HG03565 (cell line): ENCODE measurements around the gene RXRA.
"Not testable (repeated sequence)": the region's sequence is repeated elsewhere in the genome, so short reads cannot be mapped to it uniquely, and the experiment has no call there.

Experiments used
- ATAC-seq: cut with Tn5 transposase; IDR thresholded peaks from one replicate; pipeline ENCODE4 v1.9.1; 2021; ENCODE audit warnings: mild to moderate bottlenecking, moderate library complexity; ENCODE audit not compliant: unreplicated experiment

RXRA gene

DNA sequence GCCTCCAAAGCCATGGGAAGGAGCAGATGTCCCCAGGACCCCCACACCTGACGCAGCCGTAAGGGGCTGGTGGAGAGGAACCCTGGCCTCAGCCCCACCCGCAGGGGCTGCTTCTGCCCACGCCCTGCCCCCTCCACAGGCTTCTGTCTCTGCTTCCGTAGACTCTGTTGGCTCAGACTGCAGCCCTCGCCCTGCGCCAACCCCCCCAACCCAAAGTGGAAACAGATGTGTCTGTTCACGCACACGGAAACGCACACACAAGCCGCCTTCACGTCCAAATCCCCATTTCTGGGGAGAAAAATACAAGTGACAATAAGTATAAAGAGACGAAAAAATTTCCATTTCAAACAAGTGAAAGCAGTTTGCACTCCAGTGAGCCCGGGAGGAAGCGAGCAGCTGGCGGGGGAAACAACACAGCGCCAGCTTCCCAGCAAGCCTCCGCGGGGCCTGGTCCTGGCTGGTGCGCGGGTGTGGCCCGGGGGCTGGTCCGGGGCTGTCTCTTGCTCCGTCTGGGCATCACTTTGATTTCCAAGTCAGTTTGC is 32.6 kb upstream of the RXRA start:
- ATAC-seq: no peak

DNA sequence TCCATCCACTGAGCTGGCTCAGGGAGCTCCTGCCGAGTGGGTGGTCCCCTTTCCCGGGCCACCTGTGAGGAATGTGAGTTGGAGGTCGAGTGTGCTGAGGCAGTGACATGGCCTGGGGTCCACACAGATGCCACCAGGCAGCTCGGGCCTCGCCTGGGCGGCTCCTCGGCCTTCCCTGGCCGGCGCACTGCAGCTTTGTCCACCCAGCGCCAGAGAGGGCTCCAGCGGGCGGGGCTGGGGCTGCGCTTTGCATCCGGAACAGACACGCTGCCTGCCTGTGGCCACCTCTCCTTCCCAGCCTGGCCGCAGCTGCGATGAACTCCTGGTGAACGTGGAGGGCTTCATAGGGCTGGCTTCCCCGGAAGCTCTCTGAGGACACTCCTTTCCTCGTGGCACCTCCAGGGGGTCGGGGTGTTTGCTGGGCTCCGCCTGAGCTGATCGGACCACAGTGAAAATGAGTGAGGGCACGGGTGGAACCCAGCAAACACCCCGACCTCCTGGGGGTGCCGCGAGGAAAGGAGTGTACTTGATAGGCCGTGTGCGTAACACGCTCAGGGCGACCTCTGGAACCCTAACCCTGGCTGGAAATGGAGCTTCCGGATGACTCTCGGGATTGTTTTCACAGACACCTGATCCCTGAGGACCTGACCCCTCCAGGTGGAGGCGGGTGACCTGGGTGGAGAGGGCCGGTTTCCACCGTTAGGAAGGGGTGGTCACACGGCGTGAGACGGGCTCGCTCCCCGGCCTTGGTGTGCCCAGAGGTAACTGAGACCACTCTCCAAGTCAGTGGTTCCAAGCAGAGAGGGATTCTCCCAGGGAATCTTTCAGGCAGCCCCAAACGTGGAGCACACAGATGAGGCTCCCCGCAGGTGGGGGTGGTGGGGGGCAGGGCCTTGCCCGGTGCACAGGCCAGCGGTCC is 31.8 kb upstream of the RXRA start:
- no peak for ATAC-seq

GRCh38 chr9:134295101-134295745 is 31.0 kb upstream of the RXRA start:
- ATAC-seq: no peak

- ATAC-seq: no peak
Observed at GRCh38 chr9:134295746-134296250, 30.5 kb upstream of the RXRA start.

DNA sequence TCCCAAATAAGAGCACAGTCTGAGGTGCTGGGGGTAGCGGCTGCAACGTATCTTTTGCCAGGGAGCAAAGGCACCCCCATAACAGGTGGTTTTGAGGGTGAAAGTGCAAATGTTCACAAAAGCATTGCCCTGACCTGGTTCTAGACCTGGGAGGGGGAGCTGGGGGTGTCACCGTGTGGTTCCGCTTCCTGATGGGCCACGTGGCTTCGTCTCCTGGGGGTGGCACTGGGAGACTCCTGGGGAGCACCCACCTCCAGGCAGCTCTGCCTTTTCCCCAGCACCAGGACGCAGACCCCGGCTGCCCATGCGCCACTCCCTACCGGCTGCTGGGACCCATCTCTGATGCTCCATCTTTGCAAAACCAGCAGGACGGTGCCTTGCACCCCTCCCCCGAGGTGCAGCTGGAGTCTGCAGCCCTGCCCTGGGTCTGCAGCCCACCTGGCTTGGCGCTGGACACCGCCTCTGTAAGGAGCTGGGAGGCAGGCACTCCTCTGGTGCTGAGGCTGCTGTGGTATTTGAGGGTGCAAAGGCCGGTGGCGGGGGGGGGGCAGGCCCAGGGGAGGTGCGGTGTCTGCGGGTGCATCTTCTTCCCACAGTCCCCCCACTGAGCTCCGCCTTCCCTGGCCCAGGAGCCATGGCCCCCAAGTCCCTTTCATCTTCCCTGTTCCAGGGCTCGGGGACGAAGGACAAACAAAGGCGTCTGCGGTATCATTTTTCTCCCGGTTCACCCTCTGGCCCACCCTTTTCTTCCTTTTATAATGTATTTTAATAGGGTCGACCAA is 29.8 kb upstream of the RXRA start:
- no peak for ATAC-seq

GRCh38 chr9:134297083-134297410 is 29.2 kb upstream of the RXRA start:
- no peak for ATAC-seq

DNA sequence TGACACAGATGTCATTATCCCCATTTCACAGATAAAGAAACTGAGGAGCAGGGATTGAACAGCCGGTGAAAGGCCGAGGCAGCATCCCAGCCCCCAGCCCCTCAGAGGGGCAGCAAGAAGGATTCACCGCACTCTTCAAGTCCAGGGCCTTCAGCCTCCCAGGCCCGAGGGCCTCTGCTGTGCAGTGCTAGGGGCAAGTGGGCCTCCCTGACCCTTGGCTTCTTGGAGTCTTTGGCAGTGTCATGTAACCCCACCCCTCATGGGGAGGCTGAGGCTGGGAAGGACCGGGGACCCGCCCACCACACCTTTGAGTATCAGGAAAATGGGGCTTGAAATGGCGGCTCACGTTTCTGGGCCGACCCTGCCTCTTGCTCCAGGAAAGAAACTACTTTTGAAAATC is 28.7 kb upstream of the RXRA start:
- ATAC-seq: no peak

DNA sequence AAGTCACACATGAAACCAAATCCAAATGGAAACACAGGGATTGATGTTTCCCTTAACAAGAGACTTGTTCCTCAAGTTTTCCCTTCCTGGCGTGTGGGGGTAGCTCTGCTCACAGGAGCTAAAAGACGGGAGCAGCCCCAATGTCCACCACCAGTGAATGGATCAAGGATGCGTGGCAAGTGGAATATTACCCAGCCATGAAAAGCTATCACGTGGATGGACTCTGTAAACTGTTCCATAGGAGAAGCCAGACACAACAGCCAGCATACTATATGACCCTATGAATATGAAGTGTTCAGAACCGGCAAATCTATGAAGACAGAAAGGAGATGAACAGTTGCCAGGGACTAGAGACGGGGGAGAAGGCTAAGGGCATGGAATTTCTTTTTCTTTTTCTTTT is 28.3 kb upstream of the RXRA start:
- no peak for ATAC-seq

DNA sequence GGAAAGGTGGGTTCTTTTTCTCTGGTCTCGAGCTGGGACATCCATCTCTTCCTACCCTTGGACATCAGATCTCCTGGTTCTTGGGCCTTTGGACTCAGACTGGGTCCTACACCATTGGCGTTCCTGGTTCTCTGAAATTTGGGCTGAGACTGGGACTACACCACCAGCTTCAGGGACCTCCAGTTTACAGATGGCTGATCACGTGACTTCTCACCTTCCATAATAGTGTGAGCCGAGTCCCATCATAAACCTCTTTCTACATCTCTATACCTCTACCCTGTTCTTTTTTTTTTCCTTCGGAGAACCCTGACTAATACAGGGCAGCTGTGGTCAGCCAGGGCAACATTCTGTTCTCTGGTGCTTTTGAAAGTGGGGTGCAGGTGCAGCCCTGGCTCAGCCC is 27.2 kb upstream of the RXRA start:
- ATAC-seq: no peak

DNA sequence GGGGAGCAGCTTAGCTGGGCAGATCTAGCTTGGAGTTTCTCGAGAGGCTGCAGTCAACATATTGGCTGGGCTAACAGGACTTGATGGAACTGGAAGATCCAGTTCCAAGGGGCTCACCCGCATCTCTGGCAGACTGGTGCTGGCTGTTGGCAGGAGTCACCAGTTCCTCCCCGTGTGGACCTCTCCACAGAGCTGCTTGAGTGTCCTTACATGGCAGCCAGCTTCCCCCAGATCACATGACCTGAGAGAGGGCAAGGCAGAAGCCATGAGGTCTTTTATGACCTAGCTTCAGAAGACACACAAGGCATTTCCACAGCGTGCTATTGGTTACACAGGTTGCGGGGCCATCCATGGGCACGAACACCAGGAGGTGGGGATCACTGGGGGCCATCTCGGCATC is 26.4 kb upstream of the RXRA start:
- no peak for ATAC-seq

GRCh38 chr9:134301387-134302129 is 24.7 kb upstream of the RXRA start:
- peak; percentile 41 for ATAC-seq

DNA sequence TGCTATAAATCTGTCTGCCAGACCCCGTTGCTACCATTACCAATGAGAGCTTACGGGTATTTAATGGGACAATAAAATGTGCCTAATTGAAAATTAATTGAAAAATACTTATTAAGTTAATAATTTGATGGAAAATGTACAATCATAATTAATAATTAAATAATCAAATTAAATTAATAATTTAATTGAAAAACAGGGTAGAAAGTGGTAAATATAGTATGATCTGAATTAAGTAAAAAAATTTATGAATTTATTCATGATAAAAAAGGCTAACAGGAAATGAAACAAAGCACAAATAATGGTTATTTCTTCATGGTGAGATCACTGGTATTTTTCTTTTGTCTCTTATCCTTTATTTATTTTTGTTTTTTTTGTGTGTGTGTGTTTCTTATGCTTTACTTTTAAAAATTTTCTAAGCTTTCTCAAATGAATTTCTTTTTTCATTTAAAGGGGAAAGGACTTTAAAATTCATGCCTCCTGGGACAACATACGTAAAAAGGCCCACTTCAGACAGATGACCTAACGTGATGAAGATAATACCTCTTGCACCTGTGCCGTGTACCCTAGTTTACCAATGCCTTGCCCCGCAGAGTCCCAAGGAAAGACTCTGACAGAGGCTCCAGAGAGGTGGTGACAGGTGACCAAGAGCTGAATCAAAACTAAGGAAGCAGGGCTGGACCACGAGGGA is 24.0 kb upstream of the RXRA start:
- ATAC-seq: no peak

- no peak for ATAC-seq
Observed at GRCh38 chr9:134303601-134304000, 22.7 kb upstream of the RXRA start.

GRCh38 chr9:134304261-134304660 is 22.0 kb upstream of the RXRA start:
- no peak for ATAC-seq

- no peak for ATAC-seq
Observed at GRCh38 chr9:134304690-134305089, 21.6 kb upstream of the RXRA start.

- no peak for ATAC-seq
Observed at GRCh38 chr9:134305533-134305932, 20.7 kb upstream of the RXRA start.

DNA sequence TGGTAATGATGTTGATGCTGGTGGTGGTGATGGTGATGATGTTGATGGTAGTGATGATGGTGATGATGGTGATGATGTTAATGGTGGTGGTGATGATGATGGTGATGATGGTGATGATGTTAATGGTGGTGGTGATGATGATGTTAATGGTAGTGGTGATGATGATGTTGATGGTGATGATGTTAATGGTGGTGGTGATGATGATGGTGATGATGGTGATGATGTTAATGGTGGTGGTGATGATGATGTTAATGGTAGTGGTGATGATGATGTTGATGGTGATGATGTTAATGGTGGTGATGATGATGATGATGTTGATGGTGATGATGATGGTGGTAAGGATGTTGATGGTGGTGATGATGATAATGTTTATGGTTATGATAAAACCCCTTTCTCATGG is 20.2 kb upstream of the RXRA start:
- not testable (repeated sequence) for ATAC-seq

- no peak for ATAC-seq
Observed at GRCh38 chr9:134306636-134307600, 19.3 kb upstream of the RXRA start.
